Measurements from ENCODE around the gene ASTN1.

ASTN1 gene

DNA sequence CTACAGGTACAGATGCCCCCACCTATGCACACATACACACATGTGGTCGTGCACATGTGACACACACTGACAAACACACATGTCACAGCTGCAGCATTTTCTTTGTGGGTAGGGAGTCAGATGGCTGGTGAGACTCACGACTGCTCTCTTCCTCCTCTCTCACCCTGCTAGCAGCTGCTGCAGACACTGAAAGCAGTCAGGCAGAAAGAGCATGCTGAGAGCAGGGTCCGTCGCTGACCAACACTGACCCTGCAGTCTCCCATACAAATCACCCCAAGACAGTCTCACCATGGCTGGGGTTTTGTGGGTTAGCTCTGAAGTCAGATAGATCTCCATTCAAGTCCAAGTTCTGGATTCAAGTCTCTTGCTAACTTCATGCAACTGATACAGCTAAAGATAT is 188.3 kb downstream of the ASTN1 start (continued):
- TF ChIP-seq, protein P1, sequence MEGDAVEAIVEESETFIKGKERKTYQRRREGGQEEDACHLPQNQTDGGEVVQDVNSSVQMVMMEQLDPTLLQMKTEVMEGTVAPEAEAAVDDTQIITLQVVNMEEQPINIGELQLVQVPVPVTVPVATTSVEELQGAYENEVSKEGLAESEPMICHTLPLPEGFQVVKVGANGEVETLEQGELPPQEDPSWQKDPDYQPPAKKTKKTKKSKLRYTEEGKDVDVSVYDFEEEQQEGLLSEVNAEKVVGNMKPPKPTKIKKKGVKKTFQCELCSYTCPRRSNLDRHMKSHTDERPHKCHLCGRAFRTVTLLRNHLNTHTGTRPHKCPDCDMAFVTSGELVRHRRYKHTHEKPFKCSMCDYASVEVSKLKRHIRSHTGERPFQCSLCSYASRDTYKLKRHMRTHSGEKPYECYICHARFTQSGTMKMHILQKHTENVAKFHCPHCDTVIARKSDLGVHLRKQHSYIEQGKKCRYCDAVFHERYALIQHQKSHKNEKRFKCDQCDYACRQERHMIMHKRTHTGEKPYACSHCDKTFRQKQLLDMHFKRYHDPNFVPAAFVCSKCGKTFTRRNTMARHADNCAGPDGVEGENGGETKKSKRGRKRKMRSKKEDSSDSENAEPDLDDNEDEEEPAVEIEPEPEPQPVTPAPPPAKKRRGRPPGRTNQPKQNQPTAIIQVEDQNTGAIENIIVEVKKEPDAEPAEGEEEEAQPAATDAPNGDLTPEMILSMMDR (tag by site-specific recombination; IDR thresholded peaks at IDR 0.05): no peak
- TF ChIP-seq KLF9 (tag by site-specific recombination; IDR thresholded peaks at IDR 0.05; ENCODE audit: low read depth) (no peak), ZNF223 (tag by site-specific recombination; IDR thresholded peaks at IDR 0.05) (no peak), ZNF394 (tag by site-specific recombination; IDR thresholded peaks at IDR 0.05; ENCODE audit: borderline replicate concordance) (no peak), KLF16 (tag by site-specific recombination; IDR thresholded peaks at IDR 0.05) (no peak)
- TF ChIP-seq, protein P2, sequence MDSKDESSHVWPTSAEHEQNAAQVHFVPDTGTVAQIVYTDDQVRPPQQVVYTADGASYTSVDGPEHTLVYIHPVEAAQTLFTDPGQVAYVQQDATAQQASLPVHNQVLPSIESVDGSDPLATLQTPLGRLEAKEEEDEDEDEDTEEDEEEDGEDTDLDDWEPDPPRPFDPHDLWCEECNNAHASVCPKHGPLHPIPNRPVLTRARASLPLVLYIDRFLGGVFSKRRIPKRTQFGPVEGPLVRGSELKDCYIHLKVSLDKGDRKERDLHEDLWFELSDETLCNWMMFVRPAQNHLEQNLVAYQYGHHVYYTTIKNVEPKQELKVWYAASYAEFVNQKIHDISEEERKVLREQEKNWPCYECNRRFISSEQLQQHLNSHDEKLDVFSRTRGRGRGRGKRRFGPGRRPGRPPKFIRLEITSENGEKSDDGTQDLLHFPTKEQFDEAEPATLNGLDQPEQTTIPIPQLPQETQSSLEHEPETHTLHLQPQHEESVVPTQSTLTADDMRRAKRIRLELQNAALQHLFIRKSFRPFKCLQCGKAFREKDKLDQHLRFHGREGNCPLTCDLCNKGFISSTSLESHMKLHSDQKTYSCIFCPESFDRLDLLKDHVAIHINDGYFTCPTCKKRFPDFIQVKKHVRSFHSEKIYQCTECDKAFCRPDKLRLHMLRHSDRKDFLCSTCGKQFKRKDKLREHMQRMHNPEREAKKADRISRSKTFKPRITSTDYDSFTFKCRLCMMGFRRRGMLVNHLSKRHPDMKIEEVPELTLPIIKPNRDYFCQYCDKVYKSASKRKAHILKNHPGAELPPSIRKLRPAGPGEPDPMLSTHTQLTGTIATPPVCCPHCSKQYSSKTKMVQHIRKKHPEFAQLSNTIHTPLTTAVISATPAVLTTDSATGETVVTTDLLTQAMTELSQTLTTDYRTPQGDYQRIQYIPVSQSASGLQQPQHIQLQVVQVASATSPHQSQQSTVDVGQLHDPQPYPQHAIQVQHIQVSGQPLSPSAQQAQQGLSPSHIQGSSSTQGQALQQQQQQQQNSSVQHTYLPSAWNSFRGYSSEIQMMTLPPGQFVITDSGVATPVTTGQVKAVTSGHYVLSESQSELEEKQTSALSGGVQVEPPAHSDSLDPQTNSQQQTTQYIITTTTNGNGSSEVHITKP (tag by site-specific recombination; IDR thresholded peaks at IDR 0.05): no peak

DNA sequence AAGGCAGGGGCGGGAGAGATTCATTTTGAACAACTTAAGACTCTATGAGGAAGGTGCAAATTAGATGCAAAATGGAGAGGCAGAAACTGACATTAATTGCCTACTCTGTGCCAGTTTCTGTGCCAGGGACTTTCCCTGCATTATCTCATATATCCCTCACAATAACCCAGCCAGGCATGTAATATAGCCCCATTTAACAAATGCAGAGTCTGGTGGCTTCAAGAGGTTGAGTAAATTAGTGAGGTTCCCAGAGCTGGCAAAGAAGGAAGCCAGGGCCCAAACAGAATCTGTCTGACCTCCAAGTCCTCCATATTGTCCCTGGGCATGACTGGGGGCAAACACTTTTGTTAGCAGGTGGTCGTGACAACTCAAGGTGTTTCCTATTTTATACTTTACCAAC is 199.8 kb downstream of the ASTN1 start:
- ChIA-PET CTCF (interaction anchor here (1.1 to 1.6 kb wide), 2 partner anchors 16 to 217 kb away, joined by 3 to 6 read pairs; no protein-coding TSS in a partner anchor), POLR2A (no interaction called here)
- Histone ChIP-seq H3K36me3 (ENCODE audit: control insufficient read depth in 2 of 2, insufficient read depth in 1 of 2, low read length in 2 of 2) (no peaks in the 10 kb centered on the region), H3K4me3 (ENCODE audit: low read depth, low read length) (no peak overlapping the region), H3K4me1 (ENCODE audit: control insufficient read depth, insufficient read depth, low read length) (no peaks in the 10 kb centered on the region), H3K27ac (ENCODE audit: extremely low read depth, low read depth, low read length) (no peak overlapping the region), H3K9me3 (ENCODE audit: control insufficient read depth, insufficient read depth, low read depth, low read length) (no peaks in the 10 kb centered on the region)
- TF ChIP-seq, protein P3, sequence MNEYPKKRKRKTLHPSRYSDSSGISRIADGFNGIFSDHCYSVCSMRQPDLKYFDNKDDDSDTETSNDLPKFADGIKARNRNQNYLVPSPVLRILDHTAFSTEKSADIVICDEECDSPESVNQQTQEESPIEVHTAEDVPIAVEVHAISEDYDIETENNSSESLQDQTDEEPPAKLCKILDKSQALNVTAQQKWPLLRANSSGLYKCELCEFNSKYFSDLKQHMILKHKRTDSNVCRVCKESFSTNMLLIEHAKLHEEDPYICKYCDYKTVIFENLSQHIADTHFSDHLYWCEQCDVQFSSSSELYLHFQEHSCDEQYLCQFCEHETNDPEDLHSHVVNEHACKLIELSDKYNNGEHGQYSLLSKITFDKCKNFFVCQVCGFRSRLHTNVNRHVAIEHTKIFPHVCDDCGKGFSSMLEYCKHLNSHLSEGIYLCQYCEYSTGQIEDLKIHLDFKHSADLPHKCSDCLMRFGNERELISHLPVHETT (tag by site-specific recombination; IDR thresholded peaks at IDR 0.05): no peak
- TF ChIP-seq, protein P4, sequence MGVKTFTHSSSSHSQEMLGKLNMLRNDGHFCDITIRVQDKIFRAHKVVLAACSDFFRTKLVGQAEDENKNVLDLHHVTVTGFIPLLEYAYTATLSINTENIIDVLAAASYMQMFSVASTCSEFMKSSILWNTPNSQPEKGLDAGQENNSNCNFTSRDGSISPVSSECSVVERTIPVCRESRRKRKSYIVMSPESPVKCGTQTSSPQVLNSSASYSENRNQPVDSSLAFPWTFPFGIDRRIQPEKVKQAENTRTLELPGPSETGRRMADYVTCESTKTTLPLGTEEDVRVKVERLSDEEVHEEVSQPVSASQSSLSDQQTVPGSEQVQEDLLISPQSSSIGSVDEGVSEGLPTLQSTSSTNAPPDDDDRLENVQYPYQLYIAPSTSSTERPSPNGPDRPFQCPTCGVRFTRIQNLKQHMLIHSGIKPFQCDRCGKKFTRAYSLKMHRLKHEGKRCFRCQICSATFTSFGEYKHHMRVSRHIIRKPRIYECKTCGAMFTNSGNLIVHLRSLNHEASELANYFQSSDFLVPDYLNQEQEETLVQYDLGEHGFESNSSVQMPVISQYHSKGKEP (tag by site-specific recombination; IDR thresholded peaks at IDR 0.05): no peak
- TF ChIP-seq ZNF24 (tag by site-specific recombination; IDR thresholded peaks at IDR 0.05) (no peak), ZNF266 (tag by site-specific recombination; IDR thresholded peaks at IDR 0.05; ENCODE audit: low read depth) (no peak)
- TF ChIP-seq, protein P5, sequence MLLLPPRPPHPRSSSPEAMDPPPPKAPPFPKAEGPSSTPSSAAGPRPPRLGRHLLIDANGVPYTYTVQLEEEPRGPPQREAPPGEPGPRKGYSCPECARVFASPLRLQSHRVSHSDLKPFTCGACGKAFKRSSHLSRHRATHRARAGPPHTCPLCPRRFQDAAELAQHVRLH (tag by site-specific recombination; IDR thresholded peaks at IDR 0.05): no peak

DNA sequence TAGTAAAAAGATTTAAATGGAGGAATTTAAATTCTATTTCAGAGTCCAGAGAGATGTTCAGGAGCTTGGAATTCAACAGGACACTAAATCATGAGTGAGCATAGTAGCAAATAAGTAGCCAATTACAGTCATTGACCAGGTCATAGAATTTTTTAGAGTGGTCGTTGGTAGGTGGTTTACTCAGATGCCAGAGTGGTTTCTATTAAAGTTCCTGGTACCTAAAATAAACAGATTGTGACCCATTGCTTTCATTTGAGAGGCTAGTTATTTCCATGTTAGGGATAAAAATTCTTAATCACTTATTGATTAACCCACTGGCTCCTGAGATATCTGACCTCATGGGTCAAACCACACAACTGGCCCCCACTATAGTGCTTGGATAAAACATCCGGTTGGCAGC is 201.3 kb downstream of the ASTN1 start:
- Histone ChIP-seq H3K9me3 (ENCODE audit: control insufficient read depth, insufficient read depth, low read depth, low read length) (no peaks in the 10 kb centered on the region), H3K4me1 (ENCODE audit: control insufficient read depth, insufficient read depth, low read length) (no peaks in the 10 kb centered on the region)
- CTCF ChIA-PET: no interaction called here
- no peak for TF ChIP-seq SP7 (tag by site-specific recombination; IDR thresholded peaks at IDR 0.05)
- TF ChIP-seq, protein P6, sequence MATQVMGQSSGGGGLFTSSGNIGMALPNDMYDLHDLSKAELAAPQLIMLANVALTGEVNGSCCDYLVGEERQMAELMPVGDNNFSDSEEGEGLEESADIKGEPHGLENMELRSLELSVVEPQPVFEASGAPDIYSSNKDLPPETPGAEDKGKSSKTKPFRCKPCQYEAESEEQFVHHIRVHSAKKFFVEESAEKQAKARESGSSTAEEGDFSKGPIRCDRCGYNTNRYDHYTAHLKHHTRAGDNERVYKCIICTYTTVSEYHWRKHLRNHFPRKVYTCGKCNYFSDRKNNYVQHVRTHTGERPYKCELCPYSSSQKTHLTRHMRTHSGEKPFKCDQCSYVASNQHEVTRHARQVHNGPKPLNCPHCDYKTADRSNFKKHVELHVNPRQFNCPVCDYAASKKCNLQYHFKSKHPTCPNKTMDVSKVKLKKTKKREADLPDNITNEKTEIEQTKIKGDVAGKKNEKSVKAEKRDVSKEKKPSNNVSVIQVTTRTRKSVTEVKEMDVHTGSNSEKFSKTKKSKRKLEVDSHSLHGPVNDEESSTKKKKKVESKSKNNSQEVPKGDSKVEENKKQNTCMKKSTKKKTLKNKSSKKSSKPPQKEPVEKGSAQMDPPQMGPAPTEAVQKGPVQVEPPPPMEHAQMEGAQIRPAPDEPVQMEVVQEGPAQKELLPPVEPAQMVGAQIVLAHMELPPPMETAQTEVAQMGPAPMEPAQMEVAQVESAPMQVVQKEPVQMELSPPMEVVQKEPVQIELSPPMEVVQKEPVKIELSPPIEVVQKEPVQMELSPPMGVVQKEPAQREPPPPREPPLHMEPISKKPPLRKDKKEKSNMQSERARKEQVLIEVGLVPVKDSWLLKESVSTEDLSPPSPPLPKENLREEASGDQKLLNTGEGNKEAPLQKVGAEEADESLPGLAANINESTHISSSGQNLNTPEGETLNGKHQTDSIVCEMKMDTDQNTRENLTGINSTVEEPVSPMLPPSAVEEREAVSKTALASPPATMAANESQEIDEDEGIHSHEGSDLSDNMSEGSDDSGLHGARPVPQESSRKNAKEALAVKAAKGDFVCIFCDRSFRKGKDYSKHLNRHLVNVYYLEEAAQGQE (tag by site-specific recombination; IDR thresholded peaks at IDR 0.05): no peak
- TF ChIP-seq, protein P7, sequence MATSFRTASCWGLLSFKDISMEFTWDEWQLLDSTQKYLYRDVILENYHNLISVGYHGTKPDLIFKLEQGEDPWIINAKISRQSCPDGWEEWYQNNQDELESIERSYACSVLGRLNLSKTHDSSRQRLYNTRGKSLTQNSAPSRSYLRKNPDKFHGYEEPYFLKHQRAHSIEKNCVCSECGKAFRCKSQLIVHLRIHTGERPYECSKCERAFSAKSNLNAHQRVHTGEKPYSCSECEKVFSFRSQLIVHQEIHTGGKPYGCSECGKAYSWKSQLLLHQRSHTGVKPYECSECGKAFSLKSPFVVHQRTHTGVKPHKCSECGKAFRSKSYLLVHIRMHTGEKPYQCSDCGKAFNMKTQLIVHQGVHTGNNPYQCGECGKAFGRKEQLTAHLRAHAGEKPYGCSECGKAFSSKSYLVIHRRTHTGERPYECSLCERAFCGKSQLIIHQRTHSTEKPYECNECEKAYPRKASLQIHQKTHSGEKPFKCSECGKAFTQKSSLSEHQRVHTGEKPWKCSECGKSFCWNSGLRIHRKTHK (tag by site-specific recombination; IDR thresholded peaks at IDR 0.05): no peak
- no peak for TF ChIP-seq ZNF658 (tag by site-specific recombination; IDR thresholded peaks at IDR 0.05)
- TF ChIP-seq ZNF302 (tag by site-specific recombination; IDR thresholded peaks at IDR 0.05; ENCODE audit: low read depth): no peak
- no peak for TF ChIP-seq ZNF114 (tag by site-specific recombination; IDR thresholded peaks at IDR 0.05)

More for the DNA sequence above, 201.3 kb downstream of the ASTN1 start:
- no peak overlapping the region for H3K27ac ChIP-seq (ENCODE audit: extremely low read depth, low read depth, low read length)
- H3K4me3 ChIP-seq (ENCODE audit: low read depth, low read length): no peak overlapping the region
- no peaks in the 10 kb centered on the region for H3K36me3 ChIP-seq (ENCODE audit: control insufficient read depth in 2 of 2, insufficient read depth in 1 of 2, low read length in 2 of 2)
- POLR2A ChIA-PET: no interaction called here
